OCI-LY1 (cell line): ENCODE measurements around the gene PAWR.

ENCODE experiments used
- H2AFZ ChIP-seq: fragments of 200-600 bp; sonication (generic), shearing (Covaris generic); 2 replicates; pipeline ENCODE4 v1.6.0; 2014; ENCODE audit warnings: antibody characterized with exemption, mild to moderate bottlenecking, low read length
- H3F3A ChIP-seq: fragments of 200-600 bp; sonication (generic), shearing (Covaris generic); 2 replicates; pipeline ENCODE4 v1.6.0; 2014; ENCODE audit warnings: mild to moderate bottlenecking, antibody characterized with exemption, low read length, moderate library complexity; ENCODE audit not compliant: insufficient read depth
- H3K27ac ChIP-seq: fragments of 200-600 bp; sonication (generic); 2 replicates; pipeline ENCODE4 v1.5.1; 2014; ENCODE audit warnings: low read length, mixed run types, mild to moderate bottlenecking, low read depth; ENCODE audit not compliant: poor library complexity, severe bottlenecking
- H3K27me3 ChIP-seq: fragments of 200-600 bp; sonication (generic); 2 replicates; pipeline ENCODE4 v1.6.0; 2014; ENCODE audit warnings: antibody characterized with exemption, mild to moderate bottlenecking, low read length, moderate library complexity; ENCODE audit not compliant: insufficient read depth
- H3K36me3 ChIP-seq: fragments of 200-600 bp; sonication (generic); 2 replicates; pipeline ENCODE4 v1.6.1; 2014; ENCODE audit warnings: mild to moderate bottlenecking, antibody characterized with exemption, low read length, moderate library complexity, mixed read lengths; ENCODE audit not compliant: insufficient read depth
- H3K4me1 ChIP-seq: fragments of 200-600 bp; sonication (generic); 2 replicates; pipeline ENCODE4 v1.5.1; 2014; ENCODE audit warnings: mild to moderate bottlenecking, low read length, moderate library complexity; ENCODE audit not compliant: insufficient read depth, severe bottlenecking
- H3K4me2 ChIP-seq: fragments of 200-600 bp; sonication (generic), shearing (Covaris generic); 2 replicates; pipeline ENCODE4 v1.6.1; 2014; ENCODE audit warnings: low read length
- H3K4me3 ChIP-seq: fragments of 200-600 bp; sonication (generic); 2 replicates; pipeline ENCODE4 v1.5.1; 2014; ENCODE audit warnings: low read length, low read depth, mild to moderate bottlenecking, mixed read lengths; ENCODE audit not compliant: poor library complexity, severe bottlenecking
- H3K79me2 ChIP-seq: fragments of 200-600 bp; shearing (Covaris generic); 2 replicates; pipeline ENCODE4 v1.6.1; 2016; ENCODE audit warnings: mixed run types, low read length, mixed read lengths; ENCODE audit not compliant: insufficient read depth
- H3K9ac ChIP-seq: fragments of 200-600 bp; sonication (generic), shearing (Covaris generic); 2 replicates; pipeline ENCODE4 v1.6.1; 2014; ENCODE audit warnings: mild to moderate bottlenecking, low read length, mixed read lengths
- H3K9me2 ChIP-seq: fragments of 200-600 bp; sonication (generic), shearing (Covaris generic); 2 replicates; pipeline ENCODE4 v1.6.1; 2014; ENCODE audit warnings: low read depth, mild to moderate bottlenecking, low read length, mixed read lengths
- H3K9me3 ChIP-seq: fragments of 200-600 bp; shearing (Covaris generic); 2 replicates; pipeline ENCODE4 v1.6.1; 2014; ENCODE audit warnings: low read length, mixed read lengths
- H4K20me1 ChIP-seq: fragments of 200-600 bp; sonication (generic), shearing (Covaris generic); 2 replicates; pipeline ENCODE4 v1.6.0; 2016; ENCODE audit warnings: mild to moderate bottlenecking, low read length; ENCODE audit not compliant: insufficient read depth
- CTCF ChIP-seq: fragments of 200-600 bp; sonication (generic), shearing (Covaris generic); IDR thresholded peaks from 2 replicates; pipeline ENCODE4 v1.5.1; 2017; ENCODE audit warnings: mild to moderate bottlenecking, antibody characterized with exemption, low read length, moderate library complexity, mixed read lengths
- EZH2 ChIP-seq: fragments of 200-600 bp; sonication (generic), shearing (Covaris generic); IDR thresholded peaks from 2 replicates; pipeline ENCODE4 v1.8.0; 2017; ENCODE audit warnings: borderline replicate concordance, mixed run types, mild to moderate bottlenecking, antibody characterized with exemption, low read length, moderate library complexity, mixed read lengths

Gene PAWR

DNA sequence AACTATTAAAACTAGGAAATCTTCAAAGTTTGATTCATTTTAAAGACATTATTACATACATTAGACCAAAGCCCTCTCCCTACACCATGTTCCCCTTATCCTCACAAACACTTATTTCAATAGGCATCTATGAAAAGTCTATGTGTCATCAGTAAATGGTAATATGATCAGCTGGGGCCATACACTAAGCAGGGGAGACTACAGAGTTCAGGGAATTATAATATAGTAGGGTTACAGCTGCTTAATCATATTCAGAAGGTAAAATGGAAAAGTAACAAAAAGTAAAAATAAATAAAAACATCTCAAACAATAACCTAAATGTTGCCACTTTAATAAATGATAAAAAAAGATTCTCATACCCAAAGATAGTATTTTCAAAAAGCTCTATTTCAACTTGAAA lies 29.1 kb downstream of the PAWR start:
- H3F3A ChIP-seq = no peaks in the 10 kb centered on the region
- H3K4me1 ChIP-seq = peaks cover 6% of the 10 kb centered on the region
- no peaks in the 10 kb centered on the region for H3K9me2 ChIP-seq
- H3K79me2 ChIP-seq = peaks cover 71% of the 10 kb centered on the region
- TF ChIP-seq CTCF (no peak), EZH2 (no peak)
- no peak overlapping the region for H3K27ac ChIP-seq
- H3K9me3 ChIP-seq = no peaks in the 10 kb centered on the region
- H2AFZ ChIP-seq = no peak overlapping the region
- no peak overlapping the region for H3K4me2 ChIP-seq
- no peaks in the 10 kb centered on the region for H4K20me1 ChIP-seq
- no peak overlapping the region for H3K4me3 ChIP-seq
- H3K36me3 ChIP-seq = peaks cover 22% of the 10 kb centered on the region
- no peaks in the 10 kb centered on the region for H3K27me3 ChIP-seq
- H3K9ac ChIP-seq = no peak overlapping the region

- no peak for TF ChIP-seq CTCF
- TF ChIP-seq EZH2 = no peak
- Histone ChIP-seq H3K9ac (no peak overlapping the region), H3K27me3 (no peaks in the 10 kb centered on the region), H3K9me3 (no peaks in the 10 kb centered on the region), H3K9me2 (no peaks in the 10 kb centered on the region), H2AFZ (no peak overlapping the region), H3K4me3 (no peak overlapping the region), H4K20me1 (no peaks in the 10 kb centered on the region), H3K4me2 (no peak overlapping the region), H3K36me3 (peaks cover 23% of the 10 kb centered on the region), H3K79me2 (peaks cover 80% of the 10 kb centered on the region), H3K27ac (no peak overlapping the region), H3F3A (no peaks in the 10 kb centered on the region), H3K4me1 (peaks cover 6% of the 10 kb centered on the region)
Measured at GRCh38 chr12:79659961-79660431, 30.8 kb downstream of the PAWR start.

GRCh38 chr12:79658221-79658620 lies 32.5 kb downstream of the PAWR start:
- no peak overlapping the region for H3K4me2 ChIP-seq
- no peaks in the 10 kb centered on the region for H3K9me3 ChIP-seq
- no peak overlapping the region for H3K9ac ChIP-seq
- peaks cover 83% of the 10 kb centered on the region for H3K79me2 ChIP-seq
- no peaks in the 10 kb centered on the region for H3F3A ChIP-seq
- H3K4me1 ChIP-seq = peaks cover 6% of the 10 kb centered on the region
- no peak for TF ChIP-seq CTCF
- no peak for TF ChIP-seq EZH2
- no peaks in the 10 kb centered on the region for H4K20me1 ChIP-seq
- H3K9me2 ChIP-seq = no peaks in the 10 kb centered on the region
- no peak overlapping the region for H3K27ac ChIP-seq
- no peaks in the 10 kb centered on the region for H3K27me3 ChIP-seq
- no peak overlapping the region for H3K4me3 ChIP-seq
- peaks cover 32% of the 10 kb centered on the region for H3K36me3 ChIP-seq
- no peak overlapping the region for H2AFZ ChIP-seq
